ENCODE data around the gene ZNF804A. TPM values are rescaled to one million over a fixed set of nuclear protein-coding genes. Genes with fewer than 3 reads are reported as not detected.

The ZNF804A gene
- total RNA-seq, 2 experiments from 2014 or later = not detected

DNA sequence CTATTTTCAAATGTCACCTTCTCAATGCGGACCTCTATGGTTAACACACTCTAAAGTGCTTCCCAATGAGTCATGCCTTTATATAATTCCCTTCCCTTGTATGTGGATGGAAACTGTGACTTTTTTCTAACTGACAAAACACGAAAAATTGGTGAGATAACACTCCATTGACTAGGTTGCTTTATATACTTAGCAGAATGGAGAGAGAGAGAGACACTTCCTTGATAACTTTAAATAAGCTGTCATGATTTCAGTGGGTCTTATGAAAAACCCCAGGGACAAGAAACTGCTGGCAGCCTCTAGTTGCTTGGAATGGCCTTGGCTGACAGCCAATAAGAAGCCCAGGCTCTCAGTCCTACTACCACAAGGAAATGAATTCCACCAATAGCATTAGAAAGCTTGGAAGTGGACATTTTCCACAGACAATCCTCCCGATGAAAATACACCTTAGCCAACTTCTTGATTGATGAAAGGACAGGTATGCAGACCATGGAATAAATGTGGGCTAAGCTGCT lies 322.2 kb downstream of the ZNF804A start:
- CTCF ChIA-PET = no interaction called here
- TF ChIP-seq, protein P1, sequence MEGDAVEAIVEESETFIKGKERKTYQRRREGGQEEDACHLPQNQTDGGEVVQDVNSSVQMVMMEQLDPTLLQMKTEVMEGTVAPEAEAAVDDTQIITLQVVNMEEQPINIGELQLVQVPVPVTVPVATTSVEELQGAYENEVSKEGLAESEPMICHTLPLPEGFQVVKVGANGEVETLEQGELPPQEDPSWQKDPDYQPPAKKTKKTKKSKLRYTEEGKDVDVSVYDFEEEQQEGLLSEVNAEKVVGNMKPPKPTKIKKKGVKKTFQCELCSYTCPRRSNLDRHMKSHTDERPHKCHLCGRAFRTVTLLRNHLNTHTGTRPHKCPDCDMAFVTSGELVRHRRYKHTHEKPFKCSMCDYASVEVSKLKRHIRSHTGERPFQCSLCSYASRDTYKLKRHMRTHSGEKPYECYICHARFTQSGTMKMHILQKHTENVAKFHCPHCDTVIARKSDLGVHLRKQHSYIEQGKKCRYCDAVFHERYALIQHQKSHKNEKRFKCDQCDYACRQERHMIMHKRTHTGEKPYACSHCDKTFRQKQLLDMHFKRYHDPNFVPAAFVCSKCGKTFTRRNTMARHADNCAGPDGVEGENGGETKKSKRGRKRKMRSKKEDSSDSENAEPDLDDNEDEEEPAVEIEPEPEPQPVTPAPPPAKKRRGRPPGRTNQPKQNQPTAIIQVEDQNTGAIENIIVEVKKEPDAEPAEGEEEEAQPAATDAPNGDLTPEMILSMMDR (IDR thresholded peaks at IDR 0.05) = no peak
- DNase-seq = no peak
- Histone ChIP-seq H3K27me3 (ENCODE audit: control insufficient read depth in 1 of 2, insufficient read depth in 2 of 2, low read length in 2 of 2) (no peaks in the 10 kb centered on the region), H3K4me1 (ENCODE audit: insufficient read depth, low read length) (no peaks in the 10 kb centered on the region), H3K4me3 (ENCODE audit: low read length) (no peak overlapping the region), H3K9me3 (ENCODE audit: control insufficient read depth in 1 of 2, insufficient read depth in 1 of 2, low read length in 2 of 2) (no peaks in the 10 kb centered on the region), H3K36me3 (ENCODE audit: insufficient read depth, low read length) (no peaks in the 10 kb centered on the region), H3K27ac (ENCODE audit: low read depth in 1 of 2, low read length in 2 of 2) (no peak overlapping the region)
- intact Hi-C loops (cut with DNase I, micrococcal nuclease) = no loop called here
- H3K9me3 Mint-ChIP-seq = peaks cover 10% of the 10 kb centered on the region
- H3K36me3 Mint-ChIP-seq (ENCODE audit: low read depth) = no peaks in the 10 kb centered on the region
- no peak overlapping the region for H3K27ac Mint-ChIP-seq
- H3K4me3 Mint-ChIP-seq = no peak overlapping the region
- ATAC-seq (ENCODE audit: poor library complexity) = no peak
- no peaks in the 10 kb centered on the region for H3K27me3 Mint-ChIP-seq
- POLR2A ChIA-PET = no interaction called here
- H3K4me1 Mint-ChIP-seq (ENCODE audit: low read depth) = no peaks in the 10 kb centered on the region

DNA sequence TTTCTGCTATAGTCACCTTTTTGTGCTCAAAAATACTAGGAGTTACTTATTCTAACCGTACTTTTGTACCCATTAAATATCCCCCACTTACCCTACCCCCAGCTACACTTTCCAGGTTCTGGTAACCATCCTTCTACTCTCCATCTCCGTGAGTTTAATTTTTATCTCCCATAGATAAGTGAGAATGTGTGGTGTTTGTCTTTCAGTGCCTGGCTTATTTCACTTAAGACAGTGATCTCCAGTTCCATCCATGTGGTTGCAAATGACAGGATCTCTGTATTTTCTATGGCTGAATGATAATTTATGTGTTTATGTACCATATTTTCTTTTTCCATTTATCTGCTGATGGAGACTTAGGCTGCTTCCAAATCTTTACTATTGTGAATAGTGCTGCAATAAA lies 323.3 kb downstream of the ZNF804A start:
- Mint-ChIP-seq H3K9me3 (peaks cover 16% of the 10 kb centered on the region), H3K4me3 (no peak overlapping the region), H3K36me3 (ENCODE audit: low read depth) (no peaks in the 10 kb centered on the region), H3K4me1 (ENCODE audit: low read depth) (no peaks in the 10 kb centered on the region), H3K27me3 (no peaks in the 10 kb centered on the region), H3K27ac (no peak overlapping the region)
- Histone ChIP-seq H3K36me3 (ENCODE audit: insufficient read depth, low read length) (no peaks in the 10 kb centered on the region), H3K27me3 (ENCODE audit: control insufficient read depth in 1 of 2, insufficient read depth in 2 of 2, low read length in 2 of 2) (no peaks in the 10 kb centered on the region), H3K4me1 (ENCODE audit: insufficient read depth, low read length) (no peaks in the 10 kb centered on the region), H3K4me3 (ENCODE audit: low read length) (no peak overlapping the region), H3K27ac (ENCODE audit: low read depth in 1 of 2, low read length in 2 of 2) (no peak overlapping the region), H3K9me3 (ENCODE audit: control insufficient read depth in 1 of 2, insufficient read depth in 1 of 2, low read length in 2 of 2) (peaks cover 0 to 3% of the 10 kb centered on the region in 2 experiments)
- no peak for DNase-seq
- intact Hi-C loops (cut with DNase I, micrococcal nuclease) = no loop called here
- no peak for ATAC-seq (ENCODE audit: poor library complexity)
- ChIA-PET CTCF (no interaction called here), POLR2A (no interaction called here)
- TF ChIP-seq, protein P1 (IDR thresholded peaks at IDR 0.05) = no peak

DNA sequence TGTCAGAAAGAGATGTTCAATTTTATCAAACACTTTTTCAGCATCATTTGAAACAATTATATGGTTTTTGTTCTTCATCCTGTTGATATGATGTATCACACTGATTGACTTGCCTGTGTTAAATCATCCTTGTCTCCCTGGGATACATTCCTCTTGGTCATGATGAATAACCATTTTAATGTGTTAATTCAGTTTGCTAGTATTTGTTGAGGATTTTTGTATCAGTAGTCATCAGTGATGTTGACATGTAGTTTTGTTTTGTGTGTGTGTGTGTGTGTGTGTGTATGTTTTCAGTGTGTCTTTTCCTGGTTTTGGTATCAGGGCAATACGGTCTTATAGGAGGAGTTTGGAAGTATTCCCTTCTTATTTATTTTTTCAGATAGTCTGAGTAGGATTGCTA lies 325.4 kb downstream of the ZNF804A start:
- no peak for DNase-seq
- no peaks in the 10 kb centered on the region for H3K27me3 Mint-ChIP-seq
- H3K36me3 ChIP-seq (ENCODE audit: insufficient read depth, low read length) = no peaks in the 10 kb centered on the region
- intact Hi-C loops (cut with DNase I, micrococcal nuclease) = no loop called here
- no peaks in the 10 kb centered on the region for H3K27me3 ChIP-seq (ENCODE audit: control insufficient read depth in 1 of 2, insufficient read depth in 2 of 2, low read length in 2 of 2)
- TF ChIP-seq, protein P1 (IDR thresholded peaks at IDR 0.05) = no peak
- ATAC-seq (ENCODE audit: poor library complexity) = no peak
- H3K9me3 ChIP-seq (ENCODE audit: control insufficient read depth in 1 of 2, insufficient read depth in 1 of 2, low read length in 2 of 2) = peaks cover 14% of the 10 kb centered on the region in 2 experiments
- no peak overlapping the region for H3K27ac ChIP-seq (ENCODE audit: low read depth in 1 of 2, low read length in 2 of 2)
- H3K36me3 Mint-ChIP-seq (ENCODE audit: low read depth) = no peaks in the 10 kb centered on the region
- CTCF ChIA-PET = no interaction called here
- no peak overlapping the region for H3K27ac Mint-ChIP-seq
- no peak overlapping the region for H3K4me3 Mint-ChIP-seq
- no peaks in the 10 kb centered on the region for H3K4me1 Mint-ChIP-seq (ENCODE audit: low read depth)
- no peak overlapping the region for H3K4me3 ChIP-seq (ENCODE audit: low read length)
- H3K4me1 ChIP-seq (ENCODE audit: insufficient read depth, low read length) = no peaks in the 10 kb centered on the region
- peaks cover 19% of the 10 kb centered on the region for H3K9me3 Mint-ChIP-seq
- POLR2A ChIA-PET = no interaction called here
